ENCODE measurements around the gene ZNF324. TPM values are rescaled to one million over a fixed set of nuclear protein-coding genes. Genes with fewer than 3 reads are reported as not detected.

ZNF324 gene
- 12.7 and 14.8 TPM in 2 replicates for total RNA-seq (2021)
- long read RNA-seq, full-length matches to known transcripts = 89 of 111 reads
- long read RNA-seq, partial matches to known transcripts = 7 of 111 reads
- long read RNA-seq, other reads (novel, unspliced or antisense) = 15 of 111 reads

DNA sequence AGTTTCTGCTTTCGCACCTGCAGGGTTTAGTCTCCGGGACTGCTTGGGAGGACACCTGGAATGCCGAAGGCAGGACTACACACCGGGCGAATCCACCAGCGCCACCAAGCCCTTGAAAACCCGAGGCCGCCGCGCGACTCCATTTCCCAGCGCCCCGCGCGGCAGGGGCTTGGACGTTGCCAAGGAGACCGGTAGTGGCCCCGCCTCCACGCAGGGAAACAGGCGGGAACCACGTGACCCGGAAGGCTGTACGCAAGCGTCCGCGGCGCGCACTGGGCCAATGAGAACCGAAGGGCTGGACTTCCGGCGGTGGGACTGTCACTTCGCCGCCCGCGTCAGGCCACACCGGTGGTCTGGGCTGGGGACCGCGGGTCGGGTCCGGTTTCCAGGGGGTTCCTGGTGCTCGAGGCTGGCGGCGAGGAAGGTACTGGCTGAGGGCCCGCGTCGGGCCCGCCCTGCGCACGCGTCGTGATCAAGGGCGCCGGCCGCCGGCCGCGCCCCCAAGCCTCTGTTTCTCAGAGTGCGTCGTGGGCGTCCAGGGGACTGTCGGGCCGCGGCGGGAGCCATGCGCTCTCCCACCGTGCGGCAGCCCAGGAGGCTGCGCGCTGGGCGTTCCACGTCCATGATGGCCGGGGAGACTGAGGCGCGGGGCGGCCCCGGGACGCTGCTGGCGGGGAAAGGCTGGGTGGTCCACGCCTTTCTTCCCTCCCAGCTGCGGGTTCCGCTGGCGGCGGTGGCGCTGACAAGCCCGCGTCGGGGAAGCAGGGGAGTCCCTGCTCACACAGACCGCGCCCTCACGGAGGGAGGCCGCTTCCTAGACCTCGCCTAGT, at the start of gene ZNF324:
Gene ZNF324 (plus strand): TSS at position 321 of the 830 bp plus-strand sequence. CDS start 2,106 bp downstream, outside the sequence.
- no peak within 1 kb of the TSS for H3T11ph ChIP-seq (ENCODE audit: low read length)
- H3K27ac ChIP-seq (ENCODE audit: insufficient read length, low read depth, low read length) = no peak within 1 kb of the TSS
- no peak within 1 kb of the TSS for H3K14ac ChIP-seq (ENCODE audit: insufficient read depth, low read length)
- no peak within 1 kb of the TSS for H3K18ac ChIP-seq (ENCODE audit: insufficient read length, low read depth, low read length)
- Mint-ChIP-seq H3K4me3 (peak within 1 kb of the TSS; percentile 79 to 84), H3K27me3 (ENCODE audit: low read depth) (peaks cover 9% of the 10 kb centered on the region), H3K9me3 (no peaks in the 10 kb centered on the region; a peak in 1 of 5 replicates), H3K36me3 (ENCODE audit: insufficient read depth in 1 of 3, low read depth in 3 of 3) (peaks cover under 1 to 7% (median 2%) of the 10 kb centered on the region in 3 experiments; a peak in 4 of 7 replicates), H3K27ac (no peak within 1 kb of the TSS; a peak in 1 of 7 replicates), H3K4me1 (peaks cover 10 to 14% of the 10 kb centered on the region in 2 experiments)
- TF ChIP-seq, protein P1, sequence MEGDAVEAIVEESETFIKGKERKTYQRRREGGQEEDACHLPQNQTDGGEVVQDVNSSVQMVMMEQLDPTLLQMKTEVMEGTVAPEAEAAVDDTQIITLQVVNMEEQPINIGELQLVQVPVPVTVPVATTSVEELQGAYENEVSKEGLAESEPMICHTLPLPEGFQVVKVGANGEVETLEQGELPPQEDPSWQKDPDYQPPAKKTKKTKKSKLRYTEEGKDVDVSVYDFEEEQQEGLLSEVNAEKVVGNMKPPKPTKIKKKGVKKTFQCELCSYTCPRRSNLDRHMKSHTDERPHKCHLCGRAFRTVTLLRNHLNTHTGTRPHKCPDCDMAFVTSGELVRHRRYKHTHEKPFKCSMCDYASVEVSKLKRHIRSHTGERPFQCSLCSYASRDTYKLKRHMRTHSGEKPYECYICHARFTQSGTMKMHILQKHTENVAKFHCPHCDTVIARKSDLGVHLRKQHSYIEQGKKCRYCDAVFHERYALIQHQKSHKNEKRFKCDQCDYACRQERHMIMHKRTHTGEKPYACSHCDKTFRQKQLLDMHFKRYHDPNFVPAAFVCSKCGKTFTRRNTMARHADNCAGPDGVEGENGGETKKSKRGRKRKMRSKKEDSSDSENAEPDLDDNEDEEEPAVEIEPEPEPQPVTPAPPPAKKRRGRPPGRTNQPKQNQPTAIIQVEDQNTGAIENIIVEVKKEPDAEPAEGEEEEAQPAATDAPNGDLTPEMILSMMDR (conservative IDR thresholded peaks at IDR 0.05) = no peak
- no peak within 1 kb of the TSS for H4K5ac ChIP-seq (ENCODE audit: insufficient read length, low read depth, low read length)
- no peak within 1 kb of the TSS for H3K9ac ChIP-seq (ENCODE audit: extremely low read depth, insufficient read length, low read length)
- H3K9me3 ChIP-seq (ENCODE audit: control insufficient read depth, low read depth, low read length) = no peaks in the 10 kb centered on the region
- H2BK5ac ChIP-seq (ENCODE audit: insufficient read length, low read length) = no peak within 1 kb of the TSS
- H2BK20ac ChIP-seq (ENCODE audit: low read depth, low read length, poor library complexity, severe bottlenecking) = no peak within 1 kb of the TSS
- no peak within 1 kb of the TSS for H2BK15ac ChIP-seq (ENCODE audit: low read depth, low read length)
- no peak within 1 kb of the TSS for H4K91ac ChIP-seq (ENCODE audit: insufficient read length, low read depth, low read length)
- no peaks in the 10 kb centered on the region for H3K23me2 ChIP-seq (ENCODE audit: insufficient read length, low read depth, low read length, poor library complexity, severe bottlenecking)
- H4K20me1 ChIP-seq (ENCODE audit: control insufficient read depth, insufficient read depth, insufficient read length) = no peaks in the 10 kb centered on the region
- peak within 1 kb of the TSS; percentile 73 for H3K4me2 ChIP-seq (ENCODE audit: insufficient read depth, insufficient read length, low read length)
- no peaks in the 10 kb centered on the region for H3K4me1 ChIP-seq (ENCODE audit: insufficient read depth, low read length)
- H3K79me1 ChIP-seq (ENCODE audit: insufficient read depth, low read depth, low read length, poor library complexity, severe bottlenecking) = no peaks in the 10 kb centered on the region
- H2BK12ac ChIP-seq (ENCODE audit: insufficient read length, low read depth, low read length) = no peak within 1 kb of the TSS
- no peak within 1 kb of the TSS for H2BK120ac ChIP-seq (ENCODE audit: low read depth, low read length, poor library complexity, severe bottlenecking)
- no peak within 1 kb of the TSS for H4K8ac ChIP-seq (replicated peaks; ENCODE audit: insufficient read length, low read depth, low read length)
- no peak within 1 kb of the TSS for H2AK5ac ChIP-seq (ENCODE audit: insufficient read length, low read length)
- H3K4ac ChIP-seq (ENCODE audit: low read depth, low read length) = no peak within 1 kb of the TSS
- peak within 1 kb of the TSS; percentile 70 for H2AFZ ChIP-seq (ENCODE audit: low read length)
- peak; percentile 98 for DNase-seq
- no CpG with 5 or more reads among the region's 92 CpGs for WGBS (ENCODE audit: extremely low coverage, insufficient read length, low lambda C conversion rate)
- H3K27me3 ChIP-seq (ENCODE audit: insufficient read depth, low read length) = no peaks in the 10 kb centered on the region
- H3K56ac ChIP-seq (ENCODE audit: insufficient read length, low read depth, low read length) = no peak within 1 kb of the TSS
- H3K23ac ChIP-seq (ENCODE audit: insufficient read length, low read depth, low read length) = no peak within 1 kb of the TSS
- no peaks in the 10 kb centered on the region for H3K79me2 ChIP-seq (ENCODE audit: insufficient read depth, low read length)

Measured in H9 (cell line).